HEK293 (cell line): ENCODE measurements around the gene LIME1.

ENCODE experiments used
- CTCF ChIA-PET: fragments of 350-600 bp; formaldehyde crosslinking; extraction: SDS; loops from one replicate; lab custom pipeline; 2021; ENCODE audit warnings: antibody characterized with exemption; lab: Yijun Ruan, JAX
- POLR2A ChIA-PET: fragments of 300-600 bp; formaldehyde crosslinking; extraction: SDS; loops from one replicate; lab custom pipeline; 2020; ENCODE audit warnings: antibody characterized with exemption, inconsistent platforms; lab: Yijun Ruan, JAX
- H3K27ac ChIP-seq: fragments of 200-500 bp; sonication (Bioruptor generic); 2 replicates; pipeline ENCODE4 v1.5.1; 2014; ENCODE audit warnings: low read depth, low read length, control low read depth, inconsistent platforms; ENCODE audit errors: extremely low read depth
- H3K36me3 ChIP-seq, 2 experiments: fragments of 200-500 bp in 1 of 2; sonication (Bioruptor generic) in 1 of 2; 1 replicate in 1 of 2; 2 replicates in 1 of 2; pipeline ENCODE4 v1.5.1; 2014 to 2017; ENCODE audit warnings: inconsistent platforms in 2 of 2, low read length in 2 of 2; ENCODE audit not compliant: control insufficient read depth in 2 of 2, insufficient read depth in 1 of 2
- H3K4me1 ChIP-seq: fragments of 200-500 bp; sonication (Bioruptor generic); 2 replicates; pipeline ENCODE4 v1.5.1; 2014; ENCODE audit warnings: mild to moderate bottlenecking, low read length, inconsistent platforms; ENCODE audit not compliant: control insufficient read depth, insufficient read depth
- H3K4me3 ChIP-seq: 2 replicates; pipeline ENCODE4 v1.5.1; 2011; ENCODE audit warnings: low read depth, mild to moderate bottlenecking, control low read depth, low read length, moderate library complexity
- H3K9me3 ChIP-seq: fragments of 200-500 bp; sonication (Bioruptor generic); 2 replicates; pipeline ENCODE4 v1.5.1; 2014; ENCODE audit warnings: low read depth, low read length, inconsistent platforms; ENCODE audit not compliant: control insufficient read depth, insufficient read depth
- BCL11A ChIP-seq: fragments of 450-650 bp; formaldehyde crosslinking; IDR thresholded peaks from 2 replicates; pipeline ENCODE4 v1.5.1; 2016; ENCODE audit warnings: low read depth, missing biosample characterization, missing genetic modification characterization
- KLF7 ChIP-seq: fragments of 450-650 bp; formaldehyde crosslinking; IDR thresholded peaks from 2 replicates; pipeline ENCODE4 v1.5.1; 2016; ENCODE audit warnings: missing biosample characterization, missing genetic modification characterization, borderline replicate concordance
- MEIS1 ChIP-seq: sonication (generic); formaldehyde crosslinking; IDR thresholded peaks from 2 replicates; pipeline ENCODE4 v1.8.1; 2022; ENCODE audit warnings: missing genetic modification reagents, mild to moderate bottlenecking, borderline replicate concordance
- MZF1 ChIP-seq: fragments of 450-650 bp; formaldehyde crosslinking; IDR thresholded peaks from 2 replicates; pipeline ENCODE4 v1.5.1; 2017; ENCODE audit warnings: missing biosample characterization, missing genetic modification characterization, borderline replicate concordance
- OVOL3 ChIP-seq: fragments of 450-650 bp; formaldehyde crosslinking; IDR thresholded peaks from 2 replicates; pipeline ENCODE4 v1.5.1; 2016; ENCODE audit warnings: missing biosample characterization, missing genetic modification characterization
- PRDM6 ChIP-seq: fragments of 450-650 bp; formaldehyde crosslinking; IDR thresholded peaks from 2 replicates; pipeline ENCODE4 v1.5.1; 2017; ENCODE audit warnings: missing biosample characterization, missing genetic modification characterization
- ZBTB17 ChIP-seq: fragments of 450-650 bp; formaldehyde crosslinking; IDR thresholded peaks from 2 replicates; pipeline ENCODE4 v1.5.1; 2016; ENCODE audit warnings: missing biosample characterization, missing genetic modification characterization
- ZBTB8A ChIP-seq: fragments of 450-650 bp; formaldehyde crosslinking; IDR thresholded peaks from 2 replicates; pipeline ENCODE4 v1.5.1; 2016; ENCODE audit warnings: missing biosample characterization, missing genetic modification characterization
- ZNF202 ChIP-seq: fragments of 450-650 bp; formaldehyde crosslinking; IDR thresholded peaks from 2 replicates; pipeline ENCODE4 v1.5.1; 2016; ENCODE audit warnings: missing biosample characterization, missing genetic modification characterization, borderline replicate concordance
- ZNF274 ChIP-seq, 2 experiments: fragments of 200-500 bp in 1 of 2; fragments of 450-650 bp in 1 of 2; sonication (Bioruptor generic) in 1 of 2; formaldehyde crosslinking in 1 of 2; IDR thresholded peaks; 2 replicates each; pipeline versions ENCODE4 v1.5.1 to v1.6.1; 2014 to 2016; ENCODE audit warnings: borderline replicate concordance in 1 of 2, inconsistent platforms in 1 of 2, low read length in 1 of 2, missing biosample characterization in 1 of 2, missing genetic modification characterization in 1 of 2
- ZNF280C ChIP-seq: fragments of 450-650 bp; formaldehyde crosslinking; IDR thresholded peaks from 2 replicates; pipeline ENCODE4 v1.5.1; 2016; ENCODE audit warnings: missing biosample characterization, missing genetic modification characterization
- ZNF292 ChIP-seq: fragments of 450-650 bp; formaldehyde crosslinking; IDR thresholded peaks from 2 replicates; pipeline ENCODE4 v1.5.1; 2016; ENCODE audit warnings: low read depth, missing biosample characterization, missing genetic modification characterization, borderline replicate concordance
- ZNF354C ChIP-seq: fragments of 450-650 bp; formaldehyde crosslinking; IDR thresholded peaks from 2 replicates; pipeline ENCODE4 v1.5.1; 2016; ENCODE audit warnings: missing biosample characterization, missing genetic modification characterization, low read depth, borderline replicate concordance
- ZNF394 ChIP-seq: fragments of 450-650 bp; formaldehyde crosslinking; IDR thresholded peaks from 2 replicates; pipeline ENCODE4 v1.5.1; 2016; ENCODE audit warnings: missing biosample characterization, missing genetic modification characterization, mild to moderate bottlenecking, moderate library complexity, borderline replicate concordance
- ZNF501 ChIP-seq: fragments of 450-650 bp; formaldehyde crosslinking; IDR thresholded peaks from 2 replicates; pipeline ENCODE4 v1.5.1; 2016; ENCODE audit warnings: missing biosample characterization, missing genetic modification characterization
- ZNF548 ChIP-seq: fragments of 450-650 bp; formaldehyde crosslinking; IDR thresholded peaks from 2 replicates; pipeline ENCODE4 v1.5.1; 2016; ENCODE audit warnings: missing biosample characterization, missing genetic modification characterization
- ZNF585B ChIP-seq: fragments of 450-650 bp; formaldehyde crosslinking; IDR thresholded peaks from 2 replicates; pipeline ENCODE4 v1.5.1; 2016; ENCODE audit warnings: missing biosample characterization, missing genetic modification characterization
- ZNF623 ChIP-seq: fragments of 450-650 bp; formaldehyde crosslinking; IDR thresholded peaks from 2 replicates; pipeline ENCODE4 v1.5.1; 2016; ENCODE audit warnings: missing biosample characterization, missing genetic modification characterization
- ZNF658 ChIP-seq: fragments of 450-650 bp; formaldehyde crosslinking; IDR thresholded peaks from 2 replicates; pipeline ENCODE4; 2016; ENCODE audit warnings: missing biosample characterization, missing genetic modification characterization
- ZSCAN18 ChIP-seq: fragments of 450-650 bp; formaldehyde crosslinking; IDR thresholded peaks from 2 replicates; pipeline ENCODE4 v1.5.1; 2016; ENCODE audit warnings: missing biosample characterization, missing genetic modification characterization
- TF ChIP-seq, protein P1 (sequence below): fragments of 450-650 bp; formaldehyde crosslinking; IDR thresholded peaks from 2 replicates; pipeline ENCODE4 v1.5.1; 2016; ENCODE audit warnings: missing biosample characterization, missing genetic modification characterization
- TF ChIP-seq, protein P2 (sequence below): sonication (generic); formaldehyde crosslinking; IDR thresholded peaks from 2 replicates; pipeline ENCODE4 v1.8.1; 2022; ENCODE audit warnings: mild to moderate bottlenecking, moderate library complexity, missing genetic modification reagents
- TF ChIP-seq, protein P3 (sequence below): fragments of 450-650 bp; formaldehyde crosslinking; IDR thresholded peaks from 2 replicates; pipeline ENCODE4 v1.5.1; 2016; ENCODE audit warnings: missing biosample characterization, missing genetic modification characterization, borderline replicate concordance

The LIME1 gene

GRCh38 chr20:63755933-63756647 is 19.6 kb downstream of the LIME1 start (continued):
- no peak for TF ChIP-seq ZNF501 (tag by site-specific recombination)
- no peak for TF ChIP-seq ZNF280C (tag by site-specific recombination)
- no peak for TF ChIP-seq OVOL3
- TF ChIP-seq ZNF623: no peak
- no peak for TF ChIP-seq ZBTB8A
- TF ChIP-seq ZBTB17 (tag by site-specific recombination): no peak
- no peak for TF ChIP-seq ZSCAN18 (tag by site-specific recombination)
- TF ChIP-seq ZNF202 (tag by site-specific recombination): no peak
- TF ChIP-seq MEIS1 (CRISPR knock-in tag): no peak

DNA sequence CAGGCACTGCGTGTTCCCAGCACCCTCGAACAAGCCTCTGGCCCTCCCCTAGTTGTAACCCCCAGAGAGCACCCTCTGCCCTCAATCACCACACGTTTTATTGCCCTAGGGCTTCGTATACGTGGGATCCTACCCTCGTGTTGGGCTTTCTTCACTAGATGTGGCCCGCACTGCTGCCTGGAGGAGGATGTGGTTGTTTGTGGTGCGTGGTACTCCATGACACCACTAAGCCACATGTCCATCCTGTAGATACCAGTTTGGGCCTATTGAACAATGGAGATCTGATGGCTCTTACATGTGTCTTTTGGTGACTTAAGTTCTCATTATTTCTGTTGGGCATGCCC is 20.2 kb downstream of the LIME1 start:
- Histone ChIP-seq H3K4me1 (no peaks in the 10 kb centered on the region), H3K36me3 (no peaks in the 10 kb centered on the region), H3K9me3 (no peaks in the 10 kb centered on the region), H3K27ac (no peak overlapping the region), H3K4me3 (no peak overlapping the region)
- ChIA-PET POLR2A (no interaction called here), CTCF (no interaction called here)
- TF ChIP-seq BCL11A (tag by site-specific recombination) (no peak), ZNF585B (tag by site-specific recombination) (no peak), ZNF274 (IDR thresholded peaks at IDR 0.05; ENCODE audit: low read length) (no peak), ZNF274 (tag by site-specific recombination; IDR thresholded peaks at IDR 0.05; ENCODE audit: borderline replicate concordance) (no peak), KLF7 (tag by site-specific recombination) (no peak), ZNF394 (tag by site-specific recombination) (no peak), PRDM6 (tag by site-specific recombination) (no peak), MZF1 (tag by site-specific recombination) (no peak), ZNF292 (tag by site-specific recombination) (no peak), ZNF548 (tag by site-specific recombination) (no peak), ZNF658 (tag by site-specific recombination) (no peak), ZNF354C (tag by site-specific recombination) (no peak)
- TF ChIP-seq, protein P1, sequence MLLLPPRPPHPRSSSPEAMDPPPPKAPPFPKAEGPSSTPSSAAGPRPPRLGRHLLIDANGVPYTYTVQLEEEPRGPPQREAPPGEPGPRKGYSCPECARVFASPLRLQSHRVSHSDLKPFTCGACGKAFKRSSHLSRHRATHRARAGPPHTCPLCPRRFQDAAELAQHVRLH: no peak
- TF ChIP-seq, protein P2, sequence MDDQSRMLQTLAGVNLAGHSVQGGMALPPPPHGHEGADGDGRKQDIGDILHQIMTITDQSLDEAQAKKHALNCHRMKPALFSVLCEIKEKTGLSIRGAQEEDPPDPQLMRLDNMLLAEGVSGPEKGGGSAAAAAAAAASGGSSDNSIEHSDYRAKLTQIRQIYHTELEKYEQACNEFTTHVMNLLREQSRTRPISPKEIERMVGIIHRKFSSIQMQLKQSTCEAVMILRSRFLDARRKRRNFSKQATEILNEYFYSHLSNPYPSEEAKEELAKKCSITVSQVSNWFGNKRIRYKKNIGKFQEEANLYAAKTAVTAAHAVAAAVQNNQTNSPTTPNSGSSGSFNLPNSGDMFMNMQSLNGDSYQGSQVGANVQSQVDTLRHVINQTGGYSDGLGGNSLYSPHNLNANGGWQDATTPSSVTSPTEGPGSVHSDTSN (CRISPR knock-in tag): no peak
- TF ChIP-seq, protein P3, sequence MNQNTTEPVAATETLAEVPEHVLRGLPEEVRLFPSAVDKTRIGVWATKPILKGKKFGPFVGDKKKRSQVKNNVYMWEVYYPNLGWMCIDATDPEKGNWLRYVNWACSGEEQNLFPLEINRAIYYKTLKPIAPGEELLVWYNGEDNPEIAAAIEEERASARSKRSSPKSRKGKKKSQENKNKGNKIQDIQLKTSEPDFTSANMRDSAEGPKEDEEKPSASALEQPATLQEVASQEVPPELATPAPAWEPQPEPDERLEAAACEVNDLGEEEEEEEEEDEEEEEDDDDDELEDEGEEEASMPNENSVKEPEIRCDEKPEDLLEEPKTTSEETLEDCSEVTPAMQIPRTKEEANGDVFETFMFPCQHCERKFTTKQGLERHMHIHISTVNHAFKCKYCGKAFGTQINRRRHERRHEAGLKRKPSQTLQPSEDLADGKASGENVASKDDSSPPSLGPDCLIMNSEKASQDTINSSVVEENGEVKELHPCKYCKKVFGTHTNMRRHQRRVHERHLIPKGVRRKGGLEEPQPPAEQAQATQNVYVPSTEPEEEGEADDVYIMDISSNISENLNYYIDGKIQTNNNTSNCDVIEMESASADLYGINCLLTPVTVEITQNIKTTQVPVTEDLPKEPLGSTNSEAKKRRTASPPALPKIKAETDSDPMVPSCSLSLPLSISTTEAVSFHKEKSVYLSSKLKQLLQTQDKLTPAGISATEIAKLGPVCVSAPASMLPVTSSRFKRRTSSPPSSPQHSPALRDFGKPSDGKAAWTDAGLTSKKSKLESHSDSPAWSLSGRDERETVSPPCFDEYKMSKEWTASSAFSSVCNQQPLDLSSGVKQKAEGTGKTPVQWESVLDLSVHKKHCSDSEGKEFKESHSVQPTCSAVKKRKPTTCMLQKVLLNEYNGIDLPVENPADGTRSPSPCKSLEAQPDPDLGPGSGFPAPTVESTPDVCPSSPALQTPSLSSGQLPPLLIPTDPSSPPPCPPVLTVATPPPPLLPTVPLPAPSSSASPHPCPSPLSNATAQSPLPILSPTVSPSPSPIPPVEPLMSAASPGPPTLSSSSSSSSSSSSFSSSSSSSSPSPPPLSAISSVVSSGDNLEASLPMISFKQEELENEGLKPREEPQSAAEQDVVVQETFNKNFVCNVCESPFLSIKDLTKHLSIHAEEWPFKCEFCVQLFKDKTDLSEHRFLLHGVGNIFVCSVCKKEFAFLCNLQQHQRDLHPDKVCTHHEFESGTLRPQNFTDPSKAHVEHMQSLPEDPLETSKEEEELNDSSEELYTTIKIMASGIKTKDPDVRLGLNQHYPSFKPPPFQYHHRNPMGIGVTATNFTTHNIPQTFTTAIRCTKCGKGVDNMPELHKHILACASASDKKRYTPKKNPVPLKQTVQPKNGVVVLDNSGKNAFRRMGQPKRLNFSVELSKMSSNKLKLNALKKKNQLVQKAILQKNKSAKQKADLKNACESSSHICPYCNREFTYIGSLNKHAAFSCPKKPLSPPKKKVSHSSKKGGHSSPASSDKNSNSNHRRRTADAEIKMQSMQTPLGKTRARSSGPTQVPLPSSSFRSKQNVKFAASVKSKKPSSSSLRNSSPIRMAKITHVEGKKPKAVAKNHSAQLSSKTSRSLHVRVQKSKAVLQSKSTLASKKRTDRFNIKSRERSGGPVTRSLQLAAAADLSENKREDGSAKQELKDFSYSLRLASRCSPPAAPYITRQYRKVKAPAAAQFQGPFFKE (tag by site-specific recombination): no peak
